RWPE1 (cell line): ENCODE measurements around the gene ESRRB.

ENCODE experiments used
- CTCF ChIA-PET: fragments of 350-600 bp; sonication (Branson Sonifier 250); formaldehyde crosslinking; extraction: SDS; loops from one replicate; lab custom pipeline; 2021; lab: Yijun Ruan, JAX
- POLR2A ChIA-PET: fragments of 400-600 bp; formaldehyde crosslinking; extraction: SDS; loops from one replicate; lab custom pipeline; 2020; ENCODE audit warnings: antibody characterized with exemption; ENCODE audit not compliant: low non-redundant PET; lab: Yijun Ruan, JAX
- DNase-seq: peaks from one replicate; pipeline ENCODE4 v3.0.0; 2012; ENCODE audit warnings: low spot score
- H3K27ac ChIP-seq: fragments of 450-650 bp; 2 replicates; pipeline ENCODE4 v1.5.1; 2017
- TF ChIP-seq, protein P1 (sequence below): fragments of 450-650 bp; conservative IDR thresholded peaks from 2 replicates; pipeline ENCODE4 v1.5.1; 2017; ENCODE audit warnings: low read depth, mild to moderate bottlenecking

The ESRRB gene

DNA sequence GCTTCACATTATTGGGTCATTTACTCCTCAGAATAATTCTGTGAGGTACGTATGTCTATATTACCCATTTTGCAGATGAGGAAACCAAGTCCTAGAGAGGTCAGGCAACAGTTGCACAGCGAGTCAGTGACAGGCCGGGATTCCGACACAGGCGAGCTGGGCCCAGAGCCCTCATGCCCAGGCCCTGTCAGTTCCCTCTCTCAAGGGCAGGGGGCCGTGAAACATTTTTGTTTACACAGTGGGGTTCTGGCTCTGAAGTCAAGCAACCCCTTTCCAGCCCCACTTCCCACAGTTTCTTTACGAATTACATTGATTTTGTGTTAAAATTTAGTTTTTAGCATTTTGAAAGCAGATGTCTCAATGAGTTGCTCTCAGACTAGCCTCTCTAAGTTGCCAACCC, 46.7 kb downstream of the ESRRB start:
- TF ChIP-seq, protein P1, sequence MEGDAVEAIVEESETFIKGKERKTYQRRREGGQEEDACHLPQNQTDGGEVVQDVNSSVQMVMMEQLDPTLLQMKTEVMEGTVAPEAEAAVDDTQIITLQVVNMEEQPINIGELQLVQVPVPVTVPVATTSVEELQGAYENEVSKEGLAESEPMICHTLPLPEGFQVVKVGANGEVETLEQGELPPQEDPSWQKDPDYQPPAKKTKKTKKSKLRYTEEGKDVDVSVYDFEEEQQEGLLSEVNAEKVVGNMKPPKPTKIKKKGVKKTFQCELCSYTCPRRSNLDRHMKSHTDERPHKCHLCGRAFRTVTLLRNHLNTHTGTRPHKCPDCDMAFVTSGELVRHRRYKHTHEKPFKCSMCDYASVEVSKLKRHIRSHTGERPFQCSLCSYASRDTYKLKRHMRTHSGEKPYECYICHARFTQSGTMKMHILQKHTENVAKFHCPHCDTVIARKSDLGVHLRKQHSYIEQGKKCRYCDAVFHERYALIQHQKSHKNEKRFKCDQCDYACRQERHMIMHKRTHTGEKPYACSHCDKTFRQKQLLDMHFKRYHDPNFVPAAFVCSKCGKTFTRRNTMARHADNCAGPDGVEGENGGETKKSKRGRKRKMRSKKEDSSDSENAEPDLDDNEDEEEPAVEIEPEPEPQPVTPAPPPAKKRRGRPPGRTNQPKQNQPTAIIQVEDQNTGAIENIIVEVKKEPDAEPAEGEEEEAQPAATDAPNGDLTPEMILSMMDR: no peak
- no peak for DNase-seq
- CTCF ChIA-PET: no interaction called here

DNA sequence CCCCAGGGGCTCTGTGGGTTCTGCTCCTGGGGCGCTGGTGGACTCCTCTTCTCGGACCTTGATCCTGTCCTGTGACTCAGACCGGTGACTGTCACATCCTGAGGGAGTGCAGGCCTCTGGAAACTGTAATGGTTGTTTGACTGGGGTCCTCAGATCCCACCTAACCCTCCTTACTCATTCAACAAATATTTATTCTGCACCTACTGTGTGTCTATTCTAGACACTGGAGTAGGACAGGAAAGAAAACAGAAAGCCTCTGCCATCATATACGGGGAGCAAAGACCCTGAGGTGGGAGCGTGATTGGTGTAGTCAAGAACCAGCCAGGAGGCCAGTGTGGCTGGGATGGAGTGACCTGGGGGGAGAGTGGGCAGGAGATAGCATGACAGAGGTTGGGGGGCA, 47.6 kb downstream of the ESRRB start:
- POLR2A ChIA-PET: no interaction called here
- no peak overlapping the region for H3K27ac ChIP-seq
- no peak for DNase-seq
- CTCF ChIA-PET: no interaction called here
- TF ChIP-seq, protein P1: no peak

More for the DNA sequence above, 46.7 kb downstream of the ESRRB start:
- POLR2A ChIA-PET: no interaction called here
- no peak overlapping the region for H3K27ac ChIP-seq

DNA sequence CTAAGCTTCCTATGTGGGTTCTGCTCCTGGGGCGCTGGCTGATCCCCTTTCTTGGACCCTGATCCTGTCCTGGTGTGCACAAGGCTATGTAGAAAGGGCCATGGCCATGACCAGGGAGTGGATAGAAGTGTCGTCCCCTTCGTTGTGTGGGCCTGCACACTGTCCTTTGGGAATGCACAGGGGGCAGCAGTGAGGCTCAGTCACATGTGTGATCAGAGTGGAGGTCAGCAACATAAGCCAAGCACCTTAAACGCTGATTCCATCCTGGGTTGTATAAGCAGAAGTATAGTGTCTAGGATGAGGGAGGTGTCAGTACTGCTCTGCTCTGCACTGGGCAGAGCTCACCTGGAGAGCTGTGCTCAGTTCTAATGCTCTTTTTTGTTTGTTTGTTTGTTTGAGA, 48.4 kb downstream of the ESRRB start:
- ChIA-PET CTCF (interaction anchor here (0.6 kb wide), 1 partner anchor 309 kb away, joined by 9 read pairs; no protein-coding TSS in a partner anchor), POLR2A (no interaction called here)
- TF ChIP-seq, protein P1: no peak
- no peak overlapping the region for H3K27ac ChIP-seq
- no peak for DNase-seq

DNA sequence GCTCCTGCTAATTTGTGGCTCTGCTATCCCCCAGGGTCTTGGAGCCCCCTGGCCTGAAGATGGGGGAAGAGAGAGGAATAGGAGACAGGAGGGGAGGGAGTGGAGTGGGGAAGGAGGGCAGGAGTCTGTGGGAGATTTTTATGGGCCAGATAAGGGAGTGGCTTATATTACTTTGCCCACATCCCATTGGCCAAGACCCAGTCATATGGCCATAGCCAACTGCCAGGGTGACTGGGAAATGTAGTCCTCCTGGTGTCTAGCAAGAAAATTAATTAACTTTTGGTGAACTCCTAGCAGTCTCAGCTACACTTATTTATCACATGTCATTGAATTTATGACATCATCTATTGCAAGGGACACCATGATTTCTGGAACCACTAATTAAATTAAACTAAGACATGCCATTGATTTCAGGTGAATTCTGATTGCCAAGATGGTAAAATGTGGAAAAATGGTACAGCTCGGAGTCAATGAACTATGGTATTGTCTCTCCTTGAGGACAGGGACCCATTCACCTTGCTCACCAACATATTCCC, 50.3 kb downstream of the ESRRB start:
- ChIA-PET CTCF (no interaction called here), POLR2A (no interaction called here)
- TF ChIP-seq, protein P1: no peak
- H3K27ac ChIP-seq: no peak overlapping the region
- peak; percentile 22 for DNase-seq

DNA sequence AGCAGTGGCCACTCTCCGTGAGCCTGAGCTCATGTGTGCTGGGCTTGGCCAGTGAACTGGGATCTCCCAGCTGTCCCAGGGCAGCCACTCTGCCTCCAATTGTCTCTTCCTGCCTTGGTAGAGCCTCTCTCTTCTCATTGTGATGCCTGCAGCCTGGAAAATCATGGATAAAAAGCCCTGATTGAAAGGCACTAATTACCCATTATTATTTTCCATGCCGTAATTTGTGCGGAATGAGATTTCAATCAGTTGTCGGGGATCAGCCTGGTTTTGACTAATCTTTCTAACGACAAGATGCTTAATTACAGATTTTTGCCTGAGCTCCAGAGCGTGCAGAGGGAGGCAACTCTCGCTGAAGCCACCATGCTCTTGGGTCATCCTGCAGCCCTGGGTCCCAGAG, 52.7 kb downstream of the ESRRB start:
- ChIA-PET POLR2A (no interaction called here), CTCF (no interaction called here)
- no peak for DNase-seq
- TF ChIP-seq, protein P1: no peak
- no peak overlapping the region for H3K27ac ChIP-seq

DNA sequence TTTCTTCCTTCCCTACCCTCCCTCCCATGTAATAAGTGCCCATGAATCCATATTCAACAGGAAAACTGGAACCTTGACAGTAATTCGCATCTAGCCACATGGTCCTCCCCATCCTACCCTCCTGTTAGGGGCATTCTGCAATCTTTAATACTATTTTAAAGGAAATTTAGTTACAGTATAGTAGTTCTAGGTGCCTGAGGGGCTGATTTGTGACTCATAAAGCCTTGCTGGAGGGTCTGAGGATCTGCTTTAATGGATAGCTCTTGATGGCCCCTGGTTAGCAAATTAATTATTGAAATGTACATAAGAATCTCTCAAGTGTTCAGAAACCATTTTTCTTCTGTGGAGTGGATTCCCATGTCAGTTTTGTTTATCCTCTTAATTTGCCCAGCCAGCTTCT, 54.1 kb downstream of the ESRRB start:
- no peak overlapping the region for H3K27ac ChIP-seq
- ChIA-PET CTCF (no interaction called here), POLR2A (no interaction called here)
- TF ChIP-seq, protein P1: no peak
- no peak for DNase-seq
